Thyroid gland (tissue), 4 donors: ENCODE measurements around the gene C1orf56.

Experiments used
- CTCF ChIP-seq, 6 experiments: fragments of 200-600 bp in 3 of 6; fragments of 450-650 bp in 3 of 6; sonication (generic) in 3 of 6; IDR thresholded peaks; one replicate each; pipeline ENCODE4 v1.5.1; 2016 to 2019; ENCODE audit warnings: antibody characterized with exemption in 6 of 6, mild to moderate bottlenecking in 2 of 6, inconsistent platforms in 1 of 6, moderate library complexity in 1 of 6
- POLR2A ChIP-seq, 2 donors: fragments of 450-650 bp; IDR thresholded peaks; one replicate each; pipeline ENCODE4 v1.6.1; 2017; ENCODE audit warnings: antibody characterized with exemption in 2 of 2, mild to moderate bottlenecking in 2 of 2, moderate library complexity in 1 of 2

GRCh38 chr1:151006327-151007052, 41.1 kb upstream of the C1orf56 start, which contains the start of gene MINDY1:
- peak; percentile 26 to 61 (median 40) for TF ChIP-seq CTCF (IDR thresholded peaks at IDR 0.05)
- TF ChIP-seq POLR2A (IDR thresholded peaks at IDR 0.05), result peak; percentile 29 to 88
